HG03457 (cell line): ENCODE data around the gene RNF212.
"Not testable (repeated sequence)": the region's sequence is repeated elsewhere in the genome, so short reads cannot be mapped to it uniquely, and the experiment has no call there.

Experiments used
- ATAC-seq: cut with Tn5 transposase; IDR thresholded peaks from one replicate; pipeline ENCODE4 v1.9.1; 2021; ENCODE audit warnings: moderate number of reproducible peaks; ENCODE audit not compliant: unreplicated experiment

The RNF212 gene

DNA sequence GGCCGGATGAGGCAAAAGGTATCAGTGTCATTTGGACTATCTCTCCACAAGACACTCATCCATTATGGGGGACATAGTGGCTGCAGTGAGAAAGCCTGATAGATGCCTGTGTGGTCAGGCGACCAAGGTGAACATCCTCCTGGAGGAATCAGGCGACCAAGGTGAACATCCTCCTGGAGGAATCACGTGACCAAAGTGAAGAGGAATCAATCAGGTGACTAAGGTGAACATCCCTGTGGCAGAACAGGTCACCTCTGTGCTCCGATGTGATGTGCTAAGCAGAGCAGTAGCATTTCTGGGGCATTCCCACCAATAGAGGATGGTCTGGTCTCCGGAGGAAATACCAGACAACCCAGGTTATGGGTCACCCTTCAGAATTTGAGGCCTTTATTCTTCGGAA is 44.0 kb downstream of the RNF212 start:
- no peak for ATAC-seq

DNA sequence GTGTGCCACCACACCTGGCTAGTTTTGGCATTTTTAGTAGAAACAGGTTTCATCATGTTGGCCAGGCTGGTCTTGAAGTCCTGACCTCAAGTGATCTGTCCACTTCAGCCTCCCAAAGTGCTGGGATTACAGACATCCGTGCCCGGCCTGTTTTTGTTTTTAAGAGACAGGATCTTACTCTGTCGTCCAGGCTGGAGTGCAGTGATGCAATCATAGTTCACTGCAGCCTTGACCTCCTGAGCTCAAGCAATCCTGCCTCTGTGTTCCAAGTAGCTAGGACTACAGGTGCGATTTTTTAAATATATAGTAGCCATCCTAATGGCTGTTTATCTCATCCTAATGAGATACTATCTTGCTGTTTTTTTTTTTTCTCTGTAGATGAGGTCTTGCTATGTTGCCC is 47.6 kb downstream of the RNF212 start:
- ATAC-seq = no peak

DNA sequence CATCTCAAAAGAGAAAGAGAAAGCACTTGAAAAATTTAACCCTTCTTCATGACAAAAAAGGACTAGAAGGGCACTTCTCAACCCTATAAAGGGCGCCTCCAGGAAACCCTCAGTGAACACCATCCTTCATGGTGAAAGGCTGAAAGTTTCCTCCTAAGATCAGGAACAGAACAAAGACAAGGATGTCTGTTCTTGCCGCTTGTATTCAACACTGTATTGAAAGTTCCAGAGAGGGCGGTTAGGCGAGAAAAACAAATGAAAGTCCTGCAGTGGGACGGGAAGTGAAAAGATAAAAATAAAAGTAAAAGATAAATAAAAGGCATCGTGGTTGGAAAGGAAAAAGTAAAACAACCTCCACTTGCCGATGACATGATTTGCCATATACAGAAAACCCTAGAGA is 50.9 kb downstream of the RNF212 start:
- no peak for ATAC-seq

DNA sequence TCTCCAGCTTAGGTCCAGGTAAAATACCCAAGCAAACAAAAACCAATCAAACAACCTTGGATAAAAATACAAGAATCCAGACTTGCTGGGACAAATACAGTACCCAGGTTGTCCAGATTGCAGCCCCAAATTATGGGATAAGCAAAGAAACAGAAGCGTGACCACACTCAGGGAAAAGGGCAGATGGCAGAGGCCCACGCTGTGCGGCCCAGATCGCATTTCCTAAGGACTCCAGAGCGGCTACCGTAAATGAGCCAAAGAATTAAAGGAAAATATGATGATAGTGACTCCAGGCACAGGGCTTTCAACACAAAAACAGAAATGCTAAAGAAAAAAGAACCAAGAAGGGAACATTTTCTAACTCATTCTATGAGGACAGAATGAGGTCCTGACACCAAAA is 51.6 kb downstream of the RNF212 start:
- no peak for ATAC-seq

DNA sequence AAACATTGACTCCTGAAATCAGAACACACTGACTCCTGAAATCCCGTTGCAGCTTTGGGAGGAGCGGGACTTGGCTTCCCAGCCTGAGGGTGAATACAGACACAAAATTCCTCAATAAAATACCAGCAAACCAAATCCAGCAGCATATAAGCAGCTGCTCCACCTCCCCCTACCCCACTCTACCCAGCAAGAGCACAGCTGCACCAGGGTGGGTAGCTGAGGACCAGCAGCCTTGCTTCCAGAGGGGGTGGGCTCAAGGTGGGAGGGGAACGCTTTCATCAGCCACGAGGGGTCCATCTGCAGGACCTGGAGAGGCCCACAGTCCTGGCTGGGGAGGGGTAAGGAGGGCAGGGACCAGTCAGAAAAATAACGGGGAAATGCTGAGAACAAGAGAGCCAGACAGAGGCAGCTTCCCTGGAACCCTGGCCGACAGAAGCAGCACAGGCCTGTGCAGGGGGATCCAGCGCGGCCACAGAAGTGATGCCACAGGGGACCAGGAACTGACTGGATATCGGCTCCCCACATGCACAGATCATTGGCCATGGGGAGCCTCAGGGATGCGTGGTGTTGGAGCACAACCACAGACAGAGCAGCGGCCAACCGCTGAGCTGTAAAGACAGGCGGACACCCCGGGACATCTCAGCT is 52.2 kb downstream of the RNF212 start:
- no peak for ATAC-seq

DNA sequence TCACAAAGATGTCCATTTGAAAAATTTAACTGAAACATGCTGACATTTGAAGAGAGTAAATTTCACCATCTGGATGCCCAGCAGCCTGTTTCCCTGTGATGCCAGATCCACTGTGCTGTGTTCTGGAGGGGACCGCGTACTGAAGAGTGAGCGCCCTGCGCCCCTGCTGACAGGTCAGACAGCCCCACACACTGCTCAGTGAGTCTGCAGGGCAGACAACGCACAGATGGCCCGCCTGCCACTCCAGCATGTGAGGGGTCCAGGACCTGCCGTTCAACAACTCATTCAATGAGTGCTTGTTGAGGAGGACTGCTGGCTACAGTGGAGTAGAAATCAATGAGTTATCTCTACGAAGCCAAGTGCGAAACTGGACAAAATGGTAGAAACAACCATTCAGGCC is 52.7 kb downstream of the RNF212 start:
- no peak for ATAC-seq

DNA sequence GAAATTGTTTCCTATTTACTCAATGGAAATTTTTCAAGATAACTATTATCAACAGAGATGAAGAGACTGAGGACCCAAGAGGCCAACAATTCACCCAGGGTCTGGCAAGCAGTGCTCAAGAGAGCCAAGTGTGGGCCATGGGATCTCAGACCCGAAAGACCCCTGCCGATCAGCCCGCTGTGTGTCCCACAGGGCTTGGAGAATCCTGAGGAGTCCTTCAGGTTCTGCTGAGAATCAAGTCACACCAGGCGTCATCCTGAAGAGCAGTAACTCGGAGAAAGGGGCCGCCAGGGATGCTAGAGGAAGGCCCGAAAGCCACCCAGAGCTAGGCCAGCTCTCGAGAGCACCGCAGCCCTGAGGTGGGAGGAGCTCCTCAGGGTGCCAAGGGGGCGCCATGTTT is 53.2 kb downstream of the RNF212 start:
- no peak for ATAC-seq

DNA sequence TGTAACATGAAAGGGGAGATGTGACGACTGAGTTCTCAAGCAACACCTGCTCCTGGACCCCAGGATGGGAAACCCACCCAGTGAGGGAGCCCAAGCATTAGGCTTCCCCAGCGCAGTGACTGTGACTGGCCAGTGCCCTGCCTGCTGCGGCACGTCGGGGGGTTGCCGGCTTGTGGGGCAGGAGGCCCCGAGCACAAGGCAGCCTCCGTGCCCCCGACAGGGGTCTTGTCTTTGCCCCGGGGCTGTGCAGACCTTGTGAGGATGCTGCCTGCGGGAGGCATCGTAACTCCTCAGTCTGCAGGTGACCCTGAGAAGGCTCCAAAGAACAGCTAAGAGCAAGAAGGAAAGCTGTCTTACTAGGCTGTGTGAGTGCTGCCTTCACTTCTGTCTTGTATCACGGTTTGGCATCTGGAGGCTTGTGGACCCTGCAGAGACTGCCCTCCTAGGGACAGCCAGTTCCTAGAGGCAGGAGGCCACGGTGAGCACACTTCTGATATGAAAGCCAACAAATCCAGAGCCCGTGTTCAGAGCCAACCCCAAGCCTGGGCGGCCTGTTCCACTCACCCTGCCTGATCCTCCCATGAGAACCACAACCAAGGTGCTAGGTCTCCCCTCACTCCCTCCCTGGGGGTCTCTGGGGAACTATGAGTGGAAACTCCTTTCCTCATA is 54.2 kb downstream of the RNF212 start:
- no peak for ATAC-seq

DNA sequence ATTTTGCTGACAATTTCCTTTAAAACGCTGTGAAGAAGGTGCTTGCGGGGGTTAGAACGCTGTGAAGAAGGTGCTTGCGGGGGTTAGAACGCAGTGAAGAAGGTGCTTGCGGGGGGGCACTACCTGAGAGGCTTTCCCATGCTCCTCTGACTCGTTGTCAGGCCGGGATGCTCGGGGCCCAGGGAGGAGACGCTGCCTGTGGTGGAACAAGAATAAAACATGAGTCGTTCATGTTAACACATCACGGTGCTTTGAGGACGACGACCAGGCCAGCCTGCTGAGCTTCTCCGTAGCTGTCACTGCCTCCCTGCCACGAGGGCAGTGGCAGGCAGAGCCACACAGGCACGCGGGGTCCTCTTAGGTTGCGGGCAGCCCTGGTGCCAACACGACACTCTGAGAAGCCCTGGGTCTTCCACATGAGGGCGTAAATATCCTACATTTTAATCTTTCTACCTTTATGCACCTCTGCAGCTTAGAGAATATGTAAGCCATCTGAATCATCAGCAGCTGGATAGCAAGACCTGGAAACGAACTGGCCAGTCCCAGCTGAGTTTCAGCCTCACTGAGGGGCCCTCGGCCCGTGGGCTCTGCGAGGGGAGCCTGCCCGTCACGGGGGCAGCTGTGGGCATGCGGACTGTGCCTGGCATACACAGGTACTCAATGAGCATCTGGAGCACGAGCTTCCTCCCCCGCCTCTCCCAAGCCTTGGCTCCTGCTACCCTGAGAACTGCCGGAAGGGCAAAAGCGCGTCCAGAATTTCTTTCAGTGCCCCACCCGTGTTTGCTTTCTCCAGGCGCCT is 55.0 kb downstream of the RNF212 start:
- ATAC-seq = no peak

DNA sequence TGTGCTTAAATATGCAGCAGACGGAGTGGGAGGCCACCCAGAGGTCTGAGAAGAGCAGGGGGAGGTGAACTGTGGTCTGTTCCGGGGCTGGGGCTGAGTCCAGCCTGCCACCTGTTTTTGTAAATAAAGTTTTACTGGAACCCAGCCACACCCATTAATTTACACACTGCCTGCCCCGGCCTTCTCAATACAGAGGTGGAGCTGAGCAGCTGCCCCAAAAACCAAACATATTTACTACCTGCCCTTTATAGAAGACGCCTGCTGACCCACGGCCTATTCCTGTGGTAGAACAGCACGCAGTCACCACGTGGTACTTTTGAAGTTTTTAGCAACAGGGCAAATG is 56.0 kb downstream of the RNF212 start:
- no peak for ATAC-seq

DNA sequence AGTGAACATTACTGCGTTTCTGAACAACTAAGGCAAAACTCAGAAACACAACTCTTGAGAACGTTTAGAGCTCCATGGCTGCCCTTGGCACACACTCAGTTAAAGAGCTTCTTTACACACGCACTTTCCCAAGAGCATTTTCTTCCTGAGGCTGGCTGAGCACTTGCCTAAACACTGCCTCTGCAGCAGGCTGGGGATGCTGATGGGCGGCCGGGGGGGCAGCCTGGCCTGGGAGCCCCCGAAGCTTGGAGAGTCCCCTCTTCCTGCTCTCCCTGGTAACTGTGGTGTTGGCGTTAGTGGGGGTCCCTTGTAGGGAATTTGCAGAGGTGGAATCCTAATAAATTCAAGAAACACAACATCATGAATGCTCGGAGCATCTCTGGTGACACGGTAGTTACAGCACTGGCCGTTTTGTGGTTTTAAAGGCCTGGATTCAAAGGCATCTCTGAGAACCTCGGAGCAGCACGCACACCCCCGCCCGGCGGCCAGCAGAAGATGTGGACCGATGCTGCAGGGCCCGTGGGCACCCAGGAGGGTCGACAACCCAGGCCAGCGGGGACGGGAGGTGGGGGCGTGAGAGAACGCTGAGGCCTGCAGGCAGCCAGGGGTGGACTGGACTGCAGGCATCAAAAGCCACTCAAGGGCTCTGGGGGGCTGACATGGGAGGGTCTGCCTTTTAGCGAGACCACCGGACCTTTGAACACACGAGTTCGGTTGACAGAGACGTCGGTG is 56.5 kb downstream of the RNF212 start:
- ATAC-seq = no peak

DNA sequence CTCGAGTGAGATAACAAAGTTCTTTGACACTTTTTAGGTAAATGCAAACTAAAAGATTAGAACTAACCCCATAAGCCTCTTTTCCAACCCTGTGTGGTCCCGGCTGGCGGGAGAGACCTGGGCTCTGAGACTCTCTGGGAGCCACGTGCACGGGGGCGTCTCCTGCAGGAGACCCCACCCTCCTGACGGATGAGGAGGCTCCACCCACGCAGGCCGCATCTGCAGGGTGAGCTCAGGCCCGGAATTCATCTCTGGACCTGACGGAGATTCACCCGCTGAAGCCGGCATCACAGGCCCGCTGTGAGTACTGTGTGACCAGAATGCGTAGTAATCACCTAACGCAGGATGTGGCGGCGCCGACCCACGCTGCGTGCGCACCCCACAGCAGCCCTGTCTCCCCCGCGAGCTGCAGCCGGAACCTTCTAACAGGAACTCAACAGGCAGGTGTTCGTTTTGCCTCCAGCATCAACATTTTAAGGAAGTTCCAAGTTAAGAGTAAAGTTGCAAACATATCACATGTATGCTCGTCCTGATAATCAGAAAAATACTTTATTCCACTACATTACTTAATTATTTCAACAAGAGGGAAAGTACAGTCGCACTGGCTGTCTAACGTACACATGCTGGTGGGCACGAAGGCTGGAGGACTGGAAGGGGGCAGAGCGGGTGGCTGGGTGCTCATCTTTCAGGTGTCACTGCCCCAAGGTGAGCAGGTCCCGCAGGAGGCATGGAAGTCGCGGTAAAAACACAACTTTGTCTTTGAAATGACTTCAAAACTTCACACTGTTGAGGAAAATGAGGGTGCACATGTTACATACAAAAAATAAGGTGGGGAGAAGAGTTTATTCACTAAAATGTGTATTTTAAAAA is 57.4 kb downstream of the RNF212 start:
- no peak for ATAC-seq

DNA sequence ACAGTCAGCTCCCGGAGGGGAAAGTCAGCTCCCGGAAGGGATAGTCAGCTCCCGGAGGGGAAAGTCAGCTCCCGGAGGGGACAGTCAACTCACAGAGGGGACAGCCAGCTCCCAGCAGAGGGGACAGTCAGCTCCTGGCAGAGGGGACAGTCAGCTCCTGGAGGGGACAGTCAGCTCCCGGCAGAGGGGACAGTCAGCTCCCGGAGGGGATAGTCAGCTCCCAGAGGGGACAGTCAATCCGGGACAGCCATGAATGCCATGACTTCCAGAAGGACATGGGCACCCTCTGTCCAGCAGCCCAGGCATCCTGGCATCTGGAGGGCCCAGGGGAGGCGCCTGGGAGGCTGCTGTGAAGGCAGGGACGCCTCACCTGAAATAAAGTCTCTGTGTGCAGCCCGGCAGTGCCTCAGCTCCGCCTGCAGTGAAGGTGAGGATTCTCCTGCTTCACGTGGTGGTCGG is 58.1 kb downstream of the RNF212 start:
- not testable (repeated sequence) for ATAC-seq

DNA sequence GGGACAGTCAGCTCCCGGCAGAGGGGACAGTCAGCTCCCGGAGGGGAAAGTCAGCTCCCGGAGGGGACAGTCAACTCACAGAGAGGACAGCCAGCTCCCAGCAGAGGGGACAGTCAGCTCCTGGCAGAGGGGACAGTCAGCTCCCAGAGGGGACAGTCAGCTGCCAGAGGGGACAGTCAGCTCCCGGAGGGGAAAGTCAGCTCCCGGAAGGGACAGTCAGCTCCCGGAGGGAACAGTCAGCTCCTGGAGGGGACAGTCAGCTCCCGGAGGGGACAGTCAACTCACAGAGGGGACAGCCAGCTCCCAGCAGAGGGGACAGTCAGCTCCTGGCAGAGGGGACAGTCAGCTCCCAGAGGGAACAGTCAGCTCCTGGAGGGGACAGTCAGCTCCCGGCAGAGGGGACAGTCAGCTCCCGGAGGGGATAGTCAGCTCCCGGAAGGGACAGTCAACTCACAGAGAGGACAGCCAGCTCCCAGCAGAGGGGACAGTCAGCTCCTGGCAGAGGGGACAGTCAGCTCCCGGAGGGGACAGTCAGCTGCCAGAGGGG is 58.6 kb downstream of the RNF212 start:
- not testable (repeated sequence) for ATAC-seq

DNA sequence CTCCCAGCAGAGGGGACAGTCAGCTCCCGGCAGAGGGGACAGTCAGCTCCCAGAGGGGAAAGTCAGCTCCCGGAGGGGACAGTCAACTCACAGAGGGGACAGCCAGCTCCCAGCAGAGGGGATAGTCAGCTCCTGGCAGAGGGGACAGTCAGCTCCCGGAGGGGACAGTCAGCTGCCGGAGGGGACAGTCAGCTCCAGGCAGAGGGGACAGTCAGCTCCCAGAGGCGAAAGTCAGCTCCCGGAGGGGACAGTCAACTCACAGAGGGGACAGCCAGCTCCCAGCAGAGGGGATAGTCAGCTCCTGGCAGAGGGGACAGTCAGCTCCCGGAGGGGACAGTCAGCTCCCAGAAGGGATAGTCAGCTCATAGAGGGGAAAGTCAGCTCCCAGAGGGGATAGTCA is 59.5 kb downstream of the RNF212 start:
- not testable (repeated sequence) for ATAC-seq

DNA sequence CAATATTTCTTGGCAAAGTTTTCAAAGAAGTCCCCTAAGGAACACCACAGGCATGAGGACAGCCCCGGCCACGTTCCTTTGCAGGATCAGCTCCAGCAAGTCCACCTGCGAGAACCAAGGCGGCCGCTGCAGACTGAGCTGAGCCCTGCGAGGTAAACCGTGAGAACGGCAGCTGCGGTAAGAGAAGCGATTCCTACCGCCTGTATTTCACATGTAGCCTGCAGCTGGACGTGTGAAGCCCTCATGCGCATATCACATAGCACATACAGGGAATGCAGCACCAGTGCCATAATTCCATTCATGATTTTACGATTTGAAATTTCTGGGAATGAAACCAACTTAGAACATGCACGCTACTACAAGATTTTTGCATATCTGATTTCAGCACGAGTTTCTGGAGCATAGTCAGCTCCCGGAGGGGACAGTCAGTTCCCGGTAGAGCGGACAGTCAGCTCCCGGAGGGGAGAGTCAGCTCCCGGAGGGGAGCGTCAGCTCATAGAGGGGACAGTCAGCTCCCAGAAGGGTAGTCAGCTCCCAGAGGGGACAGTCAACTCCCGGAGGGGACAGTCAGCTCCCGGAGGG is 60.2 kb downstream of the RNF212 start:
- ATAC-seq = no peak

DNA sequence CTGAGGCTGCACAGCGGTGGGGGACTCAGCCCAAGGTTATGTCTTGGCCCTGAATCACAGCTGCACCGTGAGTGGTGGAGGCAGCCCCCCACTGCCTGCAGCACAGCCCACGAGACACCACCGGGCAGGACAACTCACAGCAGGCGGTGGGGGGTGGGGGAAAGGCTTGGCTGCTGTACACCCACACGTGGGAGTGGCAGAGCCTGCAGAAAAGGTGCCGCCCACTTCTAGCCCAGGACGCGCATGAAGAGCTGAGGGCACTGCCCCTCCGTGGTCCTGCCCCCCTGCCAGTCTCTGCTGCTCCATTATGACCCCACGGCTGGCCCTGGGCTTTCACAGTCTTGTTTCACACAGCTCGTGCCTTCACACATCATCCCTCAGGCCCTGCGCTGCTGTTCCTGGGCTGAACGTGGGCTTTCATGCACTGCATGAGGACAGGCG is 61.1 kb downstream of the RNF212 start:
- no peak for ATAC-seq

DNA sequence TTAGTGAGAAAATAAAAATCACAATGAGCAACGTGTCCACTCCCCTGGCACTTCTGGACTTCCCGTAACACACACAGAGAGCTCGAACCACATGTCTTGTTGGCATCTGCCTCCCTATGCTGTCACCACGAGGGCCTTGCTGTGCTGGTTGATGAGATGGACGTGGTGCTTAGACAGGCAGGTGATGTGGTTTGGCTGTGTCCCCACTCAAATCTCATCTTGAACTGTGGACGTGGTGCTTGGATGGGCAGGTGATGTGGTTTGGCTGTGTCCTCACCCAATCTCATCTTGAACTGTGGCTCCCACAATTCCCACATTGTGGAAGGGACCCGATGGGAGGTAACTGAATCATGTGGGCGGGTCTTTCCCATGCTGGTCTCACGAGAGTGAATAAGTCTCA is 61.9 kb downstream of the RNF212 start:
- ATAC-seq = no peak

DNA sequence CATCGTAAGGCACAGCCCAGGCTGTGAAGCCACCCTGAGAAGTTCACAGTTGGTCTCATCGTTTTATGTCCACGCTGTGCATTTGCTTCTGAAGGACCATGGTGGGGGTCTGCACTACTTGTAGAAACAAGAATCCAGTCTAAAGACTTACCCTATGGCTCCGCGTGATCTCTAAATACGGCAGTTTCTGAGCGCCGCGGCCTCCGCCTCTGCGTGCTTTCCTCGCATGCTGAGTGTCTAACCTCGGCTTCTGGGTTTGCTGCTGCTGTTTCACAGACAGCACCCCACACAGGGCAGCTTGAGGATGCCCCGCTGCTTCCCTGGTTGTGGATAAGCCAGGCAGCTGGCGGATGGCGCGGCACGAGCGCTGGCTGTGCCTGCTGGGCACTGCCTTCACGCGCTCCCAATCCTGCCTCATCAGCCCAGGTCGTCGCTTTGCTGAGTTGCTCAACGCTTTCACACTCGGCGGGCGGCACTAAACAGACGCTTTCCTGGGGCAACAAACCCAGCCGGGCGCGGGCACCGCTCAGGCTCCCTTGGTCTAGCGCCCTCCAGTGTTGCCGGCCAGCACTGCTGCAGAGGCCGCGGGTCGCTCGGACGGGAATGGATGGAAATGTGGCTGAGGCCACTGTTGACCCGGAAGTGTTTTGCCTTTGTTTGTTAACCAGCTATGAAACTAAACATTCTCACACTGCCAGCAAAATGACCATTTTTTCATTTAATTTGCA is 62.7 kb downstream of the RNF212 start:
- ATAC-seq = no peak
